Mesendoderm (in vitro differentiated cells): ENCODE measurements around the gene DENND1A.

Experiments used
- DNase-seq: peaks from one replicate; pipeline ENCODE4 v3.0.0; 2013
- H2AK5ac ChIP-seq: 2 replicates; pipeline ENCODE4 v1.6.1; 2013; ENCODE audit warnings: low read length, inconsistent platforms
- H2BK120ac ChIP-seq: 2 replicates; pipeline ENCODE4 v1.6.1; 2013; ENCODE audit warnings: low read depth, mild to moderate bottlenecking, low read length, moderate library complexity, mixed read lengths
- H2BK15ac ChIP-seq: replicated peaks from 2 replicates; pipeline ENCODE4 v1.6.1; 2013; ENCODE audit warnings: low read depth, mild to moderate bottlenecking, moderate library complexity
- H2BK5ac ChIP-seq: 2 replicates; pipeline ENCODE4 v1.6.1; 2013; ENCODE audit warnings: low read length, inconsistent platforms
- H3K18ac ChIP-seq: 2 replicates; pipeline ENCODE4 v1.6.1; 2013; ENCODE audit warnings: mild to moderate bottlenecking, low read length, mixed read lengths
- H3K23ac ChIP-seq: one replicate; pipeline ENCODE4 v1.6.1; 2013; ENCODE audit warnings: low read length
- H3K27ac ChIP-seq: 2 replicates; pipeline ENCODE4 v1.5.1; 2013; ENCODE audit warnings: low read depth, mild to moderate bottlenecking, inconsistent platforms, low read length, moderate library complexity
- H3K27me3 ChIP-seq: 2 replicates; pipeline ENCODE4 v1.6.1; 2013; ENCODE audit warnings: low read length, control low read depth, mild to moderate bottlenecking, inconsistent platforms; ENCODE audit not compliant: insufficient read depth, poor library complexity
- H3K36me3 ChIP-seq: 2 replicates; pipeline ENCODE4 v1.6.1; 2013; ENCODE audit warnings: low read length, inconsistent platforms; ENCODE audit not compliant: control insufficient read depth, insufficient read depth
- H3K4ac ChIP-seq: one replicate; pipeline ENCODE4 v1.6.1; 2013; ENCODE audit warnings: low read depth, mild to moderate bottlenecking, low read length, moderate library complexity
- H3K4me1 ChIP-seq: 2 replicates; pipeline ENCODE4 v1.6.1; 2013; ENCODE audit warnings: low read depth, low read length, inconsistent platforms; ENCODE audit not compliant: control insufficient read depth
- H3K4me2 ChIP-seq: 2 replicates; pipeline ENCODE4 v1.6.1; 2013; ENCODE audit warnings: low read length
- H3K4me3 ChIP-seq: 2 replicates; pipeline ENCODE4 v1.5.1; 2013; ENCODE audit warnings: mild to moderate bottlenecking, low read length
- H3K56ac ChIP-seq: one replicate; pipeline ENCODE4 v1.6.1; 2013; ENCODE audit warnings: low read length
- H3K79me1 ChIP-seq: 2 replicates; pipeline ENCODE4 v1.6.1; 2013; ENCODE audit warnings: low read length, inconsistent platforms
- H3K79me2 ChIP-seq: 2 replicates; pipeline ENCODE4 v1.6.1; 2013; ENCODE audit warnings: mild to moderate bottlenecking, low read length; ENCODE audit not compliant: control insufficient read depth, insufficient read depth
- H3K9ac ChIP-seq: 2 replicates; pipeline ENCODE4 v1.6.1; 2013; ENCODE audit warnings: low read length, inconsistent platforms
- H4K5ac ChIP-seq: one replicate; pipeline ENCODE4 v1.6.1; 2013; ENCODE audit warnings: low read length
- H4K8ac ChIP-seq: one replicate; pipeline ENCODE4 v1.6.1; 2013; ENCODE audit warnings: low read depth, mild to moderate bottlenecking, control low read depth, low read length, moderate library complexity
- WGBS: extraction: QIAGEN DNeasy Blood & Tissue Kit; methylation state at CpG from one replicate; pipeline ENCODE4 v1.1.7; 2013; ENCODE audit warnings: low lambda C conversion rate, missing lambda C conversion rate; ENCODE audit not compliant: insufficient coverage; ENCODE audit errors: extremely low coverage; 5-methylcytosine and 5-hydroxymethylcytosine counted together

DENND1A gene

GRCh38 chr9:123954518-123955280, 24.8 kb upstream of the DENND1A start:
- Histone ChIP-seq H4K8ac (no peak overlapping the region), H3K18ac (no peak overlapping the region), H3K27me3 (no peaks in the 10 kb centered on the region), H2AK5ac (no peak overlapping the region), H3K4me1 (no peaks in the 10 kb centered on the region), H2BK120ac (no peak overlapping the region), H3K79me1 (no peaks in the 10 kb centered on the region), H4K5ac (no peak overlapping the region), H3K36me3 (no peaks in the 10 kb centered on the region), H3K9ac (no peak overlapping the region), H3K4ac (no peak overlapping the region), H3K4me3 (no peak overlapping the region), H3K23ac (no peak overlapping the region), H3K56ac (no peak overlapping the region), H3K27ac (no peak overlapping the region), H2BK15ac (no peak overlapping the region), H3K79me2 (no peaks in the 10 kb centered on the region), H2BK5ac (no peak overlapping the region), H3K4me2 (no peak overlapping the region)
- WGBS: no CpG with 5 or more reads among the region's 9 CpGs
- no peak for DNase-seq

DNA sequence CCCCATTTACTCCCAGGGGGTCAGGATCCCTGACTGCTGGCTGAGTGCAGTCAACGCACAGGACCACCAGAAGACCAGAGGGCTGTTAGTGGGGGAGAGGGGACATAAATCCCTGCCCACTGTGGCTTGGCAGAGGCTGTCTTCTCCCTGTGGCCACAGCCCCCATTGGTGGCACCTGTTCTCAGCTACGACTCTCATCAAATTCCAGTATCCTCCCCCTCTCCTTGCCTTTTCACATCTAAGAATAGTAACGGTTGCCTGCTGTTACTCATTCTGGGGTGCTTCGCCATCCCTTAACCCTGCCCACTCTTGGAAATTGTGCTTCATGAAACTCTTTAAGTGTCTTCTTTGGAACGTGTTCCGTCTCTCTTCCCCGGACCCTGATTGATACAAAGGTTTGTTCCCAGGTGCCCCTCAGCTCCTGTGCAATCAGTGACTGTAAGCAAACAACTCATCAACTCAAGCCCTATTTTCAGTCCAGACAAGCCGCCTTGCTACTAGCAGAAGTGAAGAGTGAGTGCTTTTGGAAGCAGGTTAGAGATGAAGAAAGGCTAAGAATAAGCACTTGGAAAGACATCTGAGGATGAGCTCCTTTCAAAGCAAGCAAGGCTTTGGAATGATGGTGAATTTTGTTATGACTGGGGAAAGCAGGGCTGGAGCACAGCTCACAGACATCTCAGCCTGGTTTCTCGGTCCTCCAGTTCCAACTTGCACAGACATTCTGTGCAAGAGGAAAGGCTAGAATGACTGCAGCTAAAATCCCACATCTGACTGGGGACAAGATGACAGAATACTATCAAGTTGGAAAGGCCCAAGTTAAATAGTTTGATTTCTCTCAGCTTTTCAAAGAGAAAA, 22.9 kb upstream of the DENND1A start:
- Histone ChIP-seq H3K27me3 (no peaks in the 10 kb centered on the region), H3K4me2 (no peak overlapping the region), H2AK5ac (no peak overlapping the region), H3K23ac (no peak overlapping the region), H4K8ac (no peak overlapping the region), H3K79me1 (no peaks in the 10 kb centered on the region), H3K9ac (no peak overlapping the region), H2BK5ac (no peak overlapping the region), H2BK120ac (no peak overlapping the region), H3K4me3 (no peak overlapping the region), H3K18ac (no peak overlapping the region), H4K5ac (no peak overlapping the region), H2BK15ac (no peak overlapping the region), H3K79me2 (no peaks in the 10 kb centered on the region), H3K4ac (no peak overlapping the region), H3K4me1 (no peaks in the 10 kb centered on the region), H3K36me3 (no peaks in the 10 kb centered on the region), H3K27ac (no peak overlapping the region), H3K56ac (no peak overlapping the region)
- WGBS: no CpG with 5 or more reads among the region's 9 CpGs
- no peak for DNase-seq

DNA sequence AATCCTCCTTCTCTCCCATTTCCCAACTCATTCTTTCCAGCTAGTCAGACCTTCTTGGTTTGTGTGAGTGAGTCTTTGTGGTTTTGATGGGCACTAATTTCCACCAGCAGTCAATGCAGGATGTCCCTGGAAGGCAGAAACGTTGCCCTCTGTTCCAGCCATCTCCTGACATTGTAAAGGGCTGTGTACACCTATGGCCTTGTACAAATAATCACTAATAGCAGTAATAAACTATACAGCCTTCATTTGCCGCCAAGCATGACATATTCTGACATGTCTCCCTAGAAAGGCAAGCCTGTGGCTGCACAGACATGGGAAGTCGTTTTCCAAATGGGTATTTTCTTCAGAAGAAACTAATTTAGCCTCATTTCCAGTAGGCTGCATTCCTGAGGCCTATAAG, 18.4 kb upstream of the DENND1A start:
- no peak overlapping the region for H3K4ac ChIP-seq
- no CpG with 5 or more reads among the region's 3 CpGs for WGBS
- H3K27me3 ChIP-seq: no peaks in the 10 kb centered on the region
- no peak overlapping the region for H3K27ac ChIP-seq
- H3K79me2 ChIP-seq: no peaks in the 10 kb centered on the region
- no peaks in the 10 kb centered on the region for H3K36me3 ChIP-seq
- no peaks in the 10 kb centered on the region for H3K79me1 ChIP-seq
- H2BK120ac ChIP-seq: no peak overlapping the region
- no peak overlapping the region for H3K23ac ChIP-seq
- no peak overlapping the region for H3K9ac ChIP-seq
- H3K4me3 ChIP-seq: no peak overlapping the region
- H3K4me1 ChIP-seq: no peaks in the 10 kb centered on the region
- H2BK15ac ChIP-seq: no peak overlapping the region
- H2BK5ac ChIP-seq: no peak overlapping the region
- no peak overlapping the region for H4K8ac ChIP-seq
- no peak for DNase-seq
- no peak overlapping the region for H3K4me2 ChIP-seq
- no peak overlapping the region for H3K56ac ChIP-seq
- no peak overlapping the region for H2AK5ac ChIP-seq
- no peak overlapping the region for H4K5ac ChIP-seq
- H3K18ac ChIP-seq: no peak overlapping the region

- H2BK120ac ChIP-seq: no peak overlapping the region
- no peak overlapping the region for H2BK5ac ChIP-seq
- H3K4ac ChIP-seq: no peak overlapping the region
- H3K79me2 ChIP-seq: no peaks in the 10 kb centered on the region
- H3K23ac ChIP-seq: no peak overlapping the region
- H3K56ac ChIP-seq: no peak overlapping the region
- no peaks in the 10 kb centered on the region for H3K4me1 ChIP-seq
- no peak overlapping the region for H3K4me3 ChIP-seq
- H3K36me3 ChIP-seq: no peaks in the 10 kb centered on the region
- no peak overlapping the region for H4K5ac ChIP-seq
- no peak overlapping the region for H3K27ac ChIP-seq
- no CpG with 5 or more reads among the region's 2 CpGs for WGBS
- H4K8ac ChIP-seq: no peak overlapping the region
- H3K9ac ChIP-seq: no peak overlapping the region
- H3K79me1 ChIP-seq: no peaks in the 10 kb centered on the region
- H3K18ac ChIP-seq: no peak overlapping the region
- no peak overlapping the region for H3K4me2 ChIP-seq
- H2AK5ac ChIP-seq: no peak overlapping the region
- DNase-seq: no peak
- no peaks in the 10 kb centered on the region for H3K27me3 ChIP-seq
- no peak overlapping the region for H2BK15ac ChIP-seq
Measured at GRCh38 chr9:123947326-123947725, 17.4 kb upstream of the DENND1A start.

- Histone ChIP-seq H2AK5ac (no peak overlapping the region), H4K8ac (no peak overlapping the region), H3K9ac (no peak overlapping the region)
Measured at GRCh38 chr9:123946101-123946821, 16.3 kb upstream of the DENND1A start.

More at GRCh38 chr9:123946101-123946821, 16.3 kb upstream of the DENND1A start:
- Histone ChIP-seq H2BK120ac (no peak overlapping the region), H3K27ac (no peak overlapping the region), H2BK5ac (no peak overlapping the region), H4K5ac (no peak overlapping the region), H3K27me3 (no peaks in the 10 kb centered on the region), H2BK15ac (no peak overlapping the region), H3K4me3 (no peak overlapping the region), H3K79me1 (no peaks in the 10 kb centered on the region), H3K18ac (no peak overlapping the region), H3K4me2 (no peak overlapping the region), H3K79me2 (no peaks in the 10 kb centered on the region), H3K4ac (no peak overlapping the region), H3K4me1 (no peaks in the 10 kb centered on the region), H3K56ac (no peak overlapping the region), H3K23ac (no peak overlapping the region), H3K36me3 (no peaks in the 10 kb centered on the region)
- no CpG with 5 or more reads among the region's 8 CpGs for WGBS
- no peak for DNase-seq
